ENCODE data around the gene EPB42. TPM values are rescaled to one million over a fixed set of nuclear protein-coding genes. Genes with fewer than 3 reads are reported as not detected.

EPB42 gene
- total RNA-seq, 1 donor from 2014 or later, result not detected

GRCh38 chr15:43212299-43212698 lies 8.5 kb downstream of the EPB42 start:
- Mint-ChIP-seq H3K9me3 (peaks cover 4% of the 10 kb centered on the region), H3K27me3 (peaks cover 17% of the 10 kb centered on the region), H3K4me1 (no peaks in the 10 kb centered on the region), H3K4me3 (no peak overlapping the region), H3K36me3 (ENCODE audit: low read depth) (no peaks in the 10 kb centered on the region), H3K27ac (no peak overlapping the region)
- TF ChIP-seq CTCF (IDR thresholded peaks at IDR 0.05), result no peak
- ChIA-PET CTCF (interaction anchor here (1.4 kb wide), 1 partner anchor 8 kb away, joined by 3 read pairs; no protein-coding TSS in a partner anchor), POLR2A (interaction anchor here (0.6 kb wide), 1 partner anchor 1790 kb away, joined by 3 read pairs; no protein-coding TSS in a partner anchor)
- DNase-seq (no peak), ATAC-seq (ENCODE audit: low read depth) (no peak)
- intact Hi-C loops (cut with micrococcal nuclease), result no loop called here

- DNase-seq (no peak), ATAC-seq (ENCODE audit: low read depth) (no peak)
- TF ChIP-seq CTCF (IDR thresholded peaks at IDR 0.05), result no peak
- peaks cover 17% of the 10 kb centered on the region for H3K27me3 Mint-ChIP-seq
- POLR2A ChIA-PET, result no interaction called here
- intact Hi-C loops (cut with micrococcal nuclease), result no loop called here
- H3K4me1 Mint-ChIP-seq, result no peaks in the 10 kb centered on the region
- H3K27ac Mint-ChIP-seq, result no peak overlapping the region
- no peak overlapping the region for H3K4me3 Mint-ChIP-seq
- CTCF ChIA-PET, result interaction anchor here (0.7 kb wide), 1 partner anchor 14 kb away, joined by 3 read pairs; no protein-coding TSS in a partner anchor
- H3K36me3 Mint-ChIP-seq (ENCODE audit: low read depth), result no peaks in the 10 kb centered on the region
- H3K9me3 Mint-ChIP-seq, result no peaks in the 10 kb centered on the region
These were observed 9.5 kb downstream of the EPB42 start for GRCh38 chr15:43211224-43211735.

GRCh38 chr15:43210807-43211206 lies 10.0 kb downstream of the EPB42 start:
- ChIA-PET CTCF (interaction anchor here (0.7 kb wide), 1 partner anchor 15 kb away, joined by 3 read pairs; no protein-coding TSS in a partner anchor), POLR2A (no interaction called here)
- no peak for DNase-seq
- Mint-ChIP-seq H3K36me3 (ENCODE audit: low read depth) (no peaks in the 10 kb centered on the region), H3K27ac (no peak overlapping the region), H3K27me3 (peaks cover 17% of the 10 kb centered on the region), H3K4me3 (no peak overlapping the region), H3K4me1 (no peaks in the 10 kb centered on the region), H3K9me3 (no peaks in the 10 kb centered on the region)
- intact Hi-C loops (cut with micrococcal nuclease), result no loop called here
- no peak for ATAC-seq (ENCODE audit: low read depth)
- no peak for TF ChIP-seq CTCF (IDR thresholded peaks at IDR 0.05)

GRCh38 chr15:43210172-43210745 lies 10.6 kb downstream of the EPB42 start:
- CTCF ChIA-PET, result interaction anchor here (1.3 kb wide), 1 partner anchor 15 kb away, joined by 4 read pairs; no protein-coding TSS in a partner anchor
- H3K27ac Mint-ChIP-seq, result no peak overlapping the region
- no peak for ATAC-seq (ENCODE audit: low read depth)
- peaks cover 17% of the 10 kb centered on the region for H3K27me3 Mint-ChIP-seq
- TF ChIP-seq CTCF (IDR thresholded peaks at IDR 0.05), result no peak
- H3K4me3 Mint-ChIP-seq, result no peak overlapping the region
- intact Hi-C loops (cut with micrococcal nuclease), result no loop called here
- H3K36me3 Mint-ChIP-seq (ENCODE audit: low read depth), result no peaks in the 10 kb centered on the region
- no peaks in the 10 kb centered on the region for H3K4me1 Mint-ChIP-seq
- DNase-seq, result no peak
- no peaks in the 10 kb centered on the region for H3K9me3 Mint-ChIP-seq
- POLR2A ChIA-PET, result no interaction called here

GRCh38 chr15:43209059-43209824 lies 11.6 kb downstream of the EPB42 start:
- no peak for TF ChIP-seq CTCF (IDR thresholded peaks at IDR 0.05)
- ChIA-PET POLR2A (no interaction called here), CTCF (interaction anchor here (1.3 kb wide), 2 partner anchors 16 to 77 kb away, joined by 3 to 4 read pairs; no protein-coding TSS in a partner anchor)
- Mint-ChIP-seq H3K27ac (no peak overlapping the region), H3K27me3 (peaks cover 17% of the 10 kb centered on the region), H3K4me3 (no peak overlapping the region), H3K4me1 (peaks cover 3% of the 10 kb centered on the region), H3K9me3 (no peaks in the 10 kb centered on the region), H3K36me3 (ENCODE audit: low read depth) (no peaks in the 10 kb centered on the region)
- intact Hi-C loops (cut with micrococcal nuclease), result no loop called here
- no peak for ATAC-seq (ENCODE audit: low read depth)
- DNase-seq, result no peak
